CD4-positive, alpha-beta memory T cell (primary cell): ENCODE results near the gene ABCC6. TPM values are rescaled to one million over a fixed set of nuclear protein-coding genes. Genes with fewer than 3 reads are reported as not detected.
"Not testable (repeated sequence)": the region's sequence is repeated elsewhere in the genome, so short reads cannot be mapped to it uniquely, and the experiment has no call there.

ENCODE experiments used
- CTCF ChIA-PET: fragments of 350-600 bp; sonication (Branson Sonifier 250); formaldehyde crosslinking; loops from one replicate; lab custom pipeline; 2021; ENCODE audit warnings: inconsistent platforms; ENCODE audit not compliant: partially characterized antibody; lab: Charles Lee
- POLR2A ChIA-PET: fragments of 350-600 bp; sonication (Branson Sonifier 250); formaldehyde crosslinking; loops from one replicate; lab custom pipeline; 2021; ENCODE audit not compliant: partially characterized antibody; lab: Charles Lee
- DNase-seq, 5 donors: peaks; one replicate each; pipeline versions ENCODE4 v3.0.0 to v3.0.0-alpha.2; 2020 to 2022; ENCODE audit warnings: mixed read lengths in 1 of 5
- H3K27ac ChIP-seq: one replicate; pipeline ENCODE4 v1.7.0; 2013; ENCODE audit warnings: low read depth, low read length
- H3K27me3 ChIP-seq: 2 replicates; pipeline ENCODE4 v1.7.0; 2013; ENCODE audit warnings: mild to moderate bottlenecking, low read length, moderate library complexity; ENCODE audit not compliant: insufficient read depth
- H3K36me3 ChIP-seq: 2 replicates; pipeline ENCODE4 v1.7.0; 2013; ENCODE audit warnings: mild to moderate bottlenecking, low read length, moderate library complexity; ENCODE audit not compliant: insufficient read depth
- H3K4me1 ChIP-seq: 2 replicates; pipeline ENCODE4 v1.7.0; 2013; ENCODE audit warnings: mild to moderate bottlenecking, low read length, moderate library complexity; ENCODE audit not compliant: insufficient read depth
- H3K4me3 ChIP-seq, 2 donors: one replicate each; pipeline ENCODE4 v1.7.0; 2013; ENCODE audit warnings: low read length in 2 of 2, mild to moderate bottlenecking in 1 of 2
- H3K9me3 ChIP-seq, 2 donors: one replicate each; pipeline ENCODE4 v1.7.0; 2013; ENCODE audit warnings: low read length in 2 of 2, control low read depth in 1 of 2; ENCODE audit not compliant: control insufficient read depth in 1 of 2
- H3K27ac Mint-ChIP-seq, 7 donors: one replicate each; pipeline ENCODE4 v1.8.0; 2020 to 2021; ENCODE audit warnings: mixed read lengths in 7 of 7, mild to moderate bottlenecking in 6 of 7, inconsistent platforms in 3 of 7, moderate library complexity in 3 of 7
- H3K27me3 Mint-ChIP-seq, 2 donors: one replicate each; pipeline ENCODE4 v1.8.0; 2020 to 2021; ENCODE audit warnings: mixed read lengths in 2 of 2
- H3K36me3 Mint-ChIP-seq, 2 donors: one replicate each; pipeline ENCODE4 v1.8.0; 2020 to 2021; ENCODE audit warnings: mixed read lengths in 2 of 2, inconsistent platforms in 1 of 2, mild to moderate bottlenecking in 1 of 2
- H3K4me1 Mint-ChIP-seq, 4 donors: one replicate each; pipeline ENCODE4 v1.8.0; 2020 to 2021; ENCODE audit warnings: mixed read lengths in 4 of 4, mild to moderate bottlenecking in 1 of 4
- H3K4me3 Mint-ChIP-seq, 8 donors: one replicate each; pipeline ENCODE4 v1.8.0; 2020 to 2021; ENCODE audit warnings: mixed read lengths in 8 of 8, mild to moderate bottlenecking in 7 of 8, moderate library complexity in 6 of 8, inconsistent platforms in 3 of 8
- H3K9me3 Mint-ChIP-seq, 8 donors: one replicate each; pipeline ENCODE4 v1.8.0; 2020 to 2021; ENCODE audit warnings: mixed read lengths in 8 of 8, mild to moderate bottlenecking in 5 of 8, inconsistent platforms in 3 of 8, moderate library complexity in 1 of 8
- intact Hi-C: fragments of 100-400 bp; cut with micrococcal nuclease; formaldehyde crosslinking; loops from one replicate; pipeline ENCODE4 v1.15.1; 2023
- polyA plus RNA-seq, 2 donors: library from polyadenylated mRNA; unstranded; fragments of 300-500 nt; fragmentation: Illumina TruSeq; gene quantifications; one replicate each; pipeline ENCODE4 v1.2.3, GENCODE V29; 2021
- total RNA-seq, 2 experiments: library from RNA; stranded (reverse); gene quantifications; one replicate each; pipeline ENCODE4 v1.2.3, GENCODE V29; 2021

ABCC6 gene
- total and polyA plus RNA-seq, 4 experiments from 2014 or later, result 0.15 TPM; not detected in 3

DNA sequence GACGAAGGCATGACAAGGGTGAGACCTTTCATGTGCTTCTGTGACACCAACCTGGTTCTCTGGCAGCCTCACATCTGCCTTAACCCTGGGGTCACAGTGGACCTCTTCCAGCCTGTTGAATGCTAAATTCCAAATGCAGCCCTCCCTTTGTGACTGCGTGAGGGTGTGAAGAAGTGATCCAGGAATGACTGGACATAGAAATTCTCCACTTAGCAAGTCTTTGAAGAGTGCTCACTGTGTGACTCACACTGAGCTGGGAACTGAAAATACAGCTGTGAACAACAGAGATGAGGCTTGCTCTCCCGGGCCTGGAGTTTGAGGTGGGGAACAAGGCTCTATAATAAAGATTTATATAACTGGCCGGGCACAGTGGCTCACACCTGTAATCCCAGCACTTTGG is 23.9 kb downstream of the ABCC6 start:
- H3K4me3 ChIP-seq, H3K4me1 Mint-ChIP-seq, POLR2A ChIA-PET, DNase-seq, CTCF ChIA-PET, H3K9me3 Mint-ChIP-seq, H3K27me3 Mint-ChIP-seq, H3K4me1 ChIP-seq, H3K9me3 ChIP-seq, H3K27ac ChIP-seq, H3K27ac Mint-ChIP-seq, H3K36me3 ChIP-seq, H3K36me3 Mint-ChIP-seq, H3K4me3 Mint-ChIP-seq, H3K27me3 ChIP-seq: not testable (repeated sequence)
- intact Hi-C loops, result loop anchor here (10.0 kb wide), 1 partner anchor 435 kb away; no protein-coding TSS in a partner anchor

GRCh38 chr16:16197966-16198365 is 25.3 kb downstream of the ABCC6 start:
- DNase-seq, result no peak
- peaks cover 0 to 5% (median 3%) of the 10 kb centered on the region in 4 donors for H3K4me1 Mint-ChIP-seq
- H3K4me3 Mint-ChIP-seq, result no peak overlapping the region

DNA sequence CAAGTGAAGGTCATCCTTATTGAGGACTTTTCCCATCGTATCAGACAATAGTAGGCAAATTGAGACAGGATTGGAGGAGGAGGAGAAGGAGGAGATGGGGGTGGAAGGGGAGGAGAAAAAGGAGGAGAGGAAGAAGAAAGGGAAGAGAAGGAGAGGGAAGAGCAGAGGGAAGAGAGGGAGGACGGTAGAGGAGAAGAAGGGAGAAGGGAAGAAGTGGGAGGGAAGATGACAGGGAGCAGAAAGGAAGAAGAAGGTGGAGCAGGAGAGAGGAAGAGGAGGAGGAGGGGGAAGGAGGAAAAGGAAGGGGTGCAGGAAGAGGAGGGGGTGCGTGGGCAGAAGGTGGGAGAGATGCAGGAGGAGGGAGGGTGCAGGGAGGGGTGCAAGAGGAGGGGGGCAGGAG is 26.0 kb downstream of the ABCC6 start:
- no peaks in the 10 kb centered on the region for H3K9me3 Mint-ChIP-seq
- H3K4me3 ChIP-seq, result no peak overlapping the region
- POLR2A ChIA-PET, result no interaction called here

More at GRCh38 chr16:16197966-16198365, 25.3 kb downstream of the ABCC6 start:
- intact Hi-C loops, result loop anchor here (10.0 kb wide), 1 partner anchor 433 kb away; no protein-coding TSS in a partner anchor
- ChIA-PET CTCF (no interaction called here), POLR2A (no interaction called here)
- Histone ChIP-seq H3K4me3 (no peak overlapping the region), H3K27me3 (no peaks in the 10 kb centered on the region), H3K27ac (no peak overlapping the region), H3K9me3 (no peaks in the 10 kb centered on the region), H3K4me1 (no peaks in the 10 kb centered on the region), H3K36me3 (no peaks in the 10 kb centered on the region)
- Mint-ChIP-seq H3K36me3 (no peaks in the 10 kb centered on the region), H3K27ac (no peak overlapping the region), H3K27me3 (peaks cover 0 to 2% of the 10 kb centered on the region in 2 donors), H3K9me3 (no peaks in the 10 kb centered on the region)

DNA sequence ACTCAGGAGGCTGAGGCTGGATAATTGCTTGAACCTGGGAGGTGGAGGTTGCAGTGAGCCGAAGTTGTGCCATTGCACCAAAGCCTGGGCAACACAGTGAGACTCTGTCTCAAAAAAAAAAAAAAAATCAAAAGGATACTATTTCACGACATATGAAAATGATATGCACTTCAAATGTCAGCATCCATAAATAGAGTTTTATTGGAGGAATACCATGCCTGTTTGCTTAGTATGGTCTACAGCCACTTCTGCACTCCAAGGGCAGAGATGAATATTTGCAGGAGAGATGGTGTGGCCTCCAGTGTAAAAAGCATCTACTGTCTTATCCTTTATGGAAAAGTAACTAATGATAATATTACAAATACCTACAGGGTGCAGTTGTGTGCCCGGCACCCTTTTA is 27.2 kb downstream of the ABCC6 start:
- intact Hi-C loops, result loop anchor here (10.0 kb wide), 1 partner anchor 431 kb away; no protein-coding TSS in a partner anchor
- no peak overlapping the region for H3K27ac Mint-ChIP-seq
- no peaks in the 10 kb centered on the region for H3K36me3 Mint-ChIP-seq

More for the DNA sequence above, 26.0 kb downstream of the ABCC6 start:
- peak overlapping the region in 3 of 7 donors; percentile 48 to 89 (median 50) for H3K27ac Mint-ChIP-seq
- Histone ChIP-seq H3K9me3 (no peaks in the 10 kb centered on the region), H3K27ac (no peak overlapping the region), H3K36me3 (no peaks in the 10 kb centered on the region), H3K4me1 (no peaks in the 10 kb centered on the region), H3K27me3 (no peaks in the 10 kb centered on the region)
- peaks cover 0 to 5% (median 3%) of the 10 kb centered on the region in 4 donors for H3K4me1 Mint-ChIP-seq
- no peak overlapping the region for H3K4me3 Mint-ChIP-seq
- intact Hi-C loops, result loop anchor here (10.0 kb wide), 1 partner anchor 433 kb away; no protein-coding TSS in a partner anchor
- no peak for DNase-seq
- H3K27me3 Mint-ChIP-seq, result peaks cover 2% of the 10 kb centered on the region in 2 donors
- no peaks in the 10 kb centered on the region for H3K36me3 Mint-ChIP-seq
- CTCF ChIA-PET, result no interaction called here

DNA sequence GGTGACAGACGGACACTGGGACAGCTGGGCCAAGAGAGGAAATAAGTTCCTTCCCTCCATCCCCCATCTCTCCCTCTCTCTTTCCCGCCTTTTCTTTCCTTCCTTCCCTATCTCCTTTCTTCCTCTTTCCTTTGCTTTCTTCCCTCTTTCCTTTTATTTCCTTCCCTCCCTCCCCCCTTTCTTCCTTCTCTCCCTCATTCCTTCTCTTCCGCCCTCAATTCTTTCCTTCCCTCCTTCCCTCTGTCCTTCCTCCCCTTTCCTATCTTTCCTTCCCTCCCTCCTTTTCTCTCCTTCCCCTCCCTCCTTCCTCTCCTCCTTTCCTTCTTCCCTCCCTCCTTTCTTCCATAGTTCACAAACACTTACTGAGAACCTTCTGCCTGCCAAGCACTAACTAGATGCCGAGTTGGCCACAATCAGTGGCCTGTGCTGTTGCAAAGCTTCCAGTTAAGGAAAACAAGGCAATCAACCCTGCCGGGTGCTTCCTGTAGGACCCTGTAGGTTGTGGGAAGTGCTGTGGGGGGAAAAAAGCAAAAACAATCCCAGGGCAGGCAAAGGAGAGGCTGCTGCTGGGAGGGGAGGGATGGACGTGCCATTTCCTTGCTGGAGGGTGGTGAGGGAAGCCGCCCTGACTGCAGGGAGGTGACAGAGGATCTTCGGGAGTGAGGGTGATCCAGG is 31.7 kb downstream of the ABCC6 start:
- Histone ChIP-seq H3K36me3 (no peaks in the 10 kb centered on the region), H3K4me3 (no peak overlapping the region), H3K4me1 (no peaks in the 10 kb centered on the region), H3K27ac (no peak overlapping the region), H3K9me3 (no peaks in the 10 kb centered on the region), H3K27me3 (no peaks in the 10 kb centered on the region)
- Mint-ChIP-seq H3K36me3 (no peaks in the 10 kb centered on the region), H3K9me3 (no peaks in the 10 kb centered on the region), H3K27me3 (peaks cover 2 to 6% of the 10 kb centered on the region in 2 donors), H3K27ac (no peak overlapping the region), H3K4me1 (peaks cover 0 to 2% (median 0%) of the 10 kb centered on the region in 4 donors), H3K4me3 (no peak overlapping the region)
- no peak for DNase-seq
- intact Hi-C loops, result loop anchor here (10.0 kb wide), 1 partner anchor 427 kb away; no protein-coding TSS in a partner anchor
- CTCF ChIA-PET, result interaction anchor here (0.9 kb wide), 1 partner anchor 366 kb away, joined by 3 read pairs; no protein-coding TSS in a partner anchor
- POLR2A ChIA-PET, result no interaction called here

More for the DNA sequence above, 27.2 kb downstream of the ABCC6 start:
- H3K4me1 Mint-ChIP-seq, result peaks cover 0 to 5% (median 3%) of the 10 kb centered on the region in 4 donors
- peaks cover 2 to 6% of the 10 kb centered on the region in 2 donors for H3K27me3 Mint-ChIP-seq
- Histone ChIP-seq H3K36me3 (no peaks in the 10 kb centered on the region), H3K27ac (no peak overlapping the region), H3K4me3 (no peak overlapping the region), H3K9me3 (no peaks in the 10 kb centered on the region), H3K4me1 (no peaks in the 10 kb centered on the region), H3K27me3 (no peaks in the 10 kb centered on the region)
- H3K9me3 Mint-ChIP-seq, result no peaks in the 10 kb centered on the region
- CTCF ChIA-PET, result no interaction called here
- POLR2A ChIA-PET, result no interaction called here
- H3K4me3 Mint-ChIP-seq, result no peak overlapping the region
- no peak for DNase-seq

GRCh38 chr16:16190966-16191365 is 32.3 kb downstream of the ABCC6 start:
- H3K9me3 ChIP-seq, H3K27ac ChIP-seq, H3K4me3 ChIP-seq, H3K27me3 Mint-ChIP-seq, CTCF ChIA-PET, H3K27me3 ChIP-seq, H3K4me3 Mint-ChIP-seq, H3K9me3 Mint-ChIP-seq, POLR2A ChIA-PET, DNase-seq, H3K27ac Mint-ChIP-seq, H3K4me1 ChIP-seq, H3K4me1 Mint-ChIP-seq, H3K36me3 Mint-ChIP-seq, H3K36me3 ChIP-seq: not testable (repeated sequence)
- intact Hi-C loops, result loop anchor here (10.0 kb wide), 1 partner anchor 426 kb away; no protein-coding TSS in a partner anchor

GRCh38 chr16:16190546-16190945 is 32.7 kb downstream of the ABCC6 start:
- CTCF ChIA-PET, result no interaction called here
- Histone ChIP-seq H3K4me1 (no peaks in the 10 kb centered on the region), H3K9me3 (no peaks in the 10 kb centered on the region), H3K36me3 (no peaks in the 10 kb centered on the region), H3K4me3 (no peak overlapping the region), H3K27ac (no peak overlapping the region), H3K27me3 (no peaks in the 10 kb centered on the region)
- H3K4me1 Mint-ChIP-seq, result peaks cover 0 to 2% (median 0%) of the 10 kb centered on the region in 4 donors
- H3K36me3 Mint-ChIP-seq, result no peaks in the 10 kb centered on the region
- no peak for DNase-seq
- H3K9me3 Mint-ChIP-seq, result no peaks in the 10 kb centered on the region
- intact Hi-C loops, result loop anchor here (10.0 kb wide), 1 partner anchor 426 kb away; no protein-coding TSS in a partner anchor
- H3K27ac Mint-ChIP-seq, result no peak overlapping the region
- POLR2A ChIA-PET, result no interaction called here
- H3K4me3 Mint-ChIP-seq, result no peak overlapping the region
- peaks cover 2 to 6% of the 10 kb centered on the region in 2 donors for H3K27me3 Mint-ChIP-seq
